T-helper 22 cell (primary cell): ENCODE results near the gene MACO1.
"Not testable (repeated sequence)": the region's sequence is repeated elsewhere in the genome, so short reads cannot be mapped to it uniquely, and the experiment has no call there.

Experiments used
- DNase-seq: peaks from one replicate; pipeline ENCODE4 v3.0.0-alpha.2; 2020; ENCODE audit warnings: low read depth

The MACO1 gene

GRCh38 chr1:25487628-25488027 is 56.9 kb downstream of the MACO1 start:
- no peak for DNase-seq

- DNase-seq, result no peak
These were observed 61.6 kb downstream of the MACO1 start for GRCh38 chr1:25492323-25492722.

GRCh38 chr1:25494952-25495351 is 64.3 kb downstream of the MACO1 start:
- no peak for DNase-seq

GRCh38 chr1:25500694-25501093 is 70.0 kb downstream of the MACO1 start:
- DNase-seq, result no peak

GRCh38 chr1:25501235-25502058 is 70.8 kb downstream of the MACO1 start:
- no peak for DNase-seq

GRCh38 chr1:25502957-25503356 is 72.3 kb downstream of the MACO1 start:
- no peak for DNase-seq

GRCh38 chr1:25503551-25504426 is 73.1 kb downstream of the MACO1 start:
- DNase-seq, result peak; percentile 44

- DNase-seq, result no peak
These were observed 74.3 kb downstream of the MACO1 start for GRCh38 chr1:25504706-25505595.

- DNase-seq, result no peak
These were observed 75.1 kb downstream of the MACO1 start for GRCh38 chr1:25505656-25506385.

GRCh38 chr1:25506566-25507463 is 76.1 kb downstream of the MACO1 start:
- not testable (repeated sequence) for DNase-seq

GRCh38 chr1:25513666-25514065 is 83.0 kb downstream of the MACO1 start:
- no peak for DNase-seq

- DNase-seq, result no peak
These were observed 84.3 kb downstream of the MACO1 start for GRCh38 chr1:25515033-25515432.

GRCh38 chr1:25516686-25517085 is 86.0 kb downstream of the MACO1 start:
- DNase-seq, result no peak

- DNase-seq, result no peak
These were observed 87.0 kb downstream of the MACO1 start for GRCh38 chr1:25517476-25518394.

GRCh38 chr1:25519624-25520023 is 88.9 kb downstream of the MACO1 start:
- DNase-seq, result no peak

- DNase-seq, result peak; percentile 15
These were observed 89.9 kb downstream of the MACO1 start for GRCh38 chr1:25520446-25521061.

- no peak for DNase-seq
These were observed 91.4 kb downstream of the MACO1 start for GRCh38 chr1:25522031-25522655.

- DNase-seq, result no peak
These were observed 92.8 kb downstream of the MACO1 start for GRCh38 chr1:25523542-25523941.
